Heart left ventricle (tissue), 16 donors: ENCODE measurements around the gene STK38. TPM values are rescaled to one million over a fixed set of nuclear protein-coding genes. Genes with fewer than 3 reads are reported as not detected.
A peak's percentile ranks its signal among the peaks of the same experiment; 100 is the strongest.

Experiments
- ATAC-seq, 4 donors: fragments of 200-7000 bp; cut with Tn5 transposase; one replicate each; pipeline ENCODE4 v1.9.1; 2020 to 2022; ENCODE audit warnings: moderate library complexity in 4 of 4, mild to moderate bottlenecking in 3 of 4, moderate number of reproducible peaks in 1 of 4
- DNase-seq, 5 donors: peaks; one replicate each; pipeline ENCODE4 v3.0.0-alpha.2; 2020
- H3K27ac ChIP-seq, 12 donors: fragments of 200-600 bp; sonication (generic) in 4 of 12; one replicate each; pipeline versions ENCODE4 v1.5.0 to v1.8.0; 2016 to 2022; ENCODE audit warnings: mild to moderate bottlenecking in 2 of 12
- H3K27me3 ChIP-seq, 9 donors: fragments of 200-600 bp; sonication (generic) in 2 of 9; one replicate each; pipeline versions ENCODE4 v1.5.1 to v1.8.0; 2016 to 2022; ENCODE audit warnings: mild to moderate bottlenecking in 3 of 9
- H3K36me3 ChIP-seq, 9 donors: fragments of 200-600 bp; sonication (generic) in 2 of 9; one replicate each; pipeline versions ENCODE4 v1.5.0 to v1.8.0; 2018 to 2022; ENCODE audit warnings: mild to moderate bottlenecking in 2 of 9
- H3K4me1 ChIP-seq, 12 donors: fragments of 200-600 bp; sonication (generic) in 4 of 12; one replicate each; pipeline versions ENCODE4 v1.5.0 to v1.8.0; 2016 to 2022; ENCODE audit warnings: mild to moderate bottlenecking in 3 of 12
- H3K4me3 ChIP-seq, 12 donors: fragments of 200-600 bp; sonication (generic) in 4 of 12; one replicate each; pipeline versions ENCODE4 v1.5.0 to v1.8.0; 2017 to 2022; ENCODE audit warnings: mild to moderate bottlenecking in 9 of 12, moderate library complexity in 4 of 12
- H3K9me3 ChIP-seq, 12 donors: fragments of 200-600 bp; sonication (generic) in 4 of 12; one replicate each; pipeline versions ENCODE4 v1.5.0 to v1.8.0; 2016 to 2022; ENCODE audit warnings: mild to moderate bottlenecking in 1 of 12
- CTCF ChIP-seq, 12 donors: fragments of 200-600 bp; sonication (generic) in 4 of 12; IDR thresholded peaks; one replicate each; pipeline versions ENCODE4 v1.5.0 to v1.8.0; 2018 to 2022; ENCODE audit warnings: antibody characterized with exemption in 12 of 12, mild to moderate bottlenecking in 5 of 12
- POLR2A ChIP-seq, 2 donors: fragments of 450-650 bp; IDR thresholded peaks; one replicate each; pipeline ENCODE4 v1.6.1; 2017; ENCODE audit warnings: antibody characterized with exemption in 2 of 2, mild to moderate bottlenecking in 2 of 2, moderate library complexity in 2 of 2
- WGBS, 4 donors: extraction: QIAGEN DNeasy Blood & Tissue Kit in 2 of 4; methylation state at CpG; one replicate each; pipeline versions ENCODE4 v1.1.5 to v1.1.7; 2013 to 2018; 5-methylcytosine and 5-hydroxymethylcytosine counted together
- intact Hi-C, 10 donors: fragments of 100-400 bp; cut with DNase I; formaldehyde crosslinking; loops; one replicate each; pipeline versions ENCODE4 v1.11.1 to v1.14.2; 2022
- polyA plus RNA-seq, 2 donors: library from polyadenylated mRNA; stranded (reverse); fragments of 200-250 nt; gene quantifications; one replicate each; pipeline ENCODE4 v1.2.3, GENCODE V29; 2013
- total RNA-seq, 9 donors: library from RNA; depleted of rRNA in 2 of 9; stranded (reverse); fragments of >200 nt in 2 of 9; fragmentation: NEBNext Ultra II Directional in 3 of 9; extraction: Animal tissue kit (Norgen Biotek cat#: 25700) in 3 of 9; gene quantifications; one replicate each; pipeline versions ENCODE4 v1.1.0 to v1.2.4, GENCODE V29; 2016 to 2023
- donor health status: ischemic (EF 13 %, LVEDD 7.1; RV severe dilation, severe dysfunction).
- donor health status: healthy with polysubstance abuse.
- donor health status: DM: no; HTN: yes; CAD: no.
- donor health status: DM: no; HTN: no; CAD: no.
- donor health status: ischemic (EF 25% LVEDD 6.9; RV normal size, moderate dysfunction).
- donor health status: ischemic (EF 25% LVEDD 5.7; RV mildly dilated, moderate dysfunction).
- donor health status: healthy.
- donor health status: DM: yes; HTN: yes; CAD: no.
- donor health status: ischemic (EF 35%, LVEDD 5.7; RV mildly dilated, moderate dysfunction).
- donor health status: nonischemic (EF 11% LVEDD 7.7; RV severe dilation, severe dysfunction).
- donor health status: DM: yes; HTN: yes; CAD: no.
- donor health status: PGD.
- donor health status: ischemic (EF 29% LVEDD 5.4; RV normal size, mild dysfunction).
- donor health status: nonischemic (EF 23%, LVEDD 6.1; RV moderate dilation, normal function).

STK38 gene
- total and polyA plus RNA-seq, 11 donors, result 14.3 to 32.8 (median 21.2) TPM

DNA sequence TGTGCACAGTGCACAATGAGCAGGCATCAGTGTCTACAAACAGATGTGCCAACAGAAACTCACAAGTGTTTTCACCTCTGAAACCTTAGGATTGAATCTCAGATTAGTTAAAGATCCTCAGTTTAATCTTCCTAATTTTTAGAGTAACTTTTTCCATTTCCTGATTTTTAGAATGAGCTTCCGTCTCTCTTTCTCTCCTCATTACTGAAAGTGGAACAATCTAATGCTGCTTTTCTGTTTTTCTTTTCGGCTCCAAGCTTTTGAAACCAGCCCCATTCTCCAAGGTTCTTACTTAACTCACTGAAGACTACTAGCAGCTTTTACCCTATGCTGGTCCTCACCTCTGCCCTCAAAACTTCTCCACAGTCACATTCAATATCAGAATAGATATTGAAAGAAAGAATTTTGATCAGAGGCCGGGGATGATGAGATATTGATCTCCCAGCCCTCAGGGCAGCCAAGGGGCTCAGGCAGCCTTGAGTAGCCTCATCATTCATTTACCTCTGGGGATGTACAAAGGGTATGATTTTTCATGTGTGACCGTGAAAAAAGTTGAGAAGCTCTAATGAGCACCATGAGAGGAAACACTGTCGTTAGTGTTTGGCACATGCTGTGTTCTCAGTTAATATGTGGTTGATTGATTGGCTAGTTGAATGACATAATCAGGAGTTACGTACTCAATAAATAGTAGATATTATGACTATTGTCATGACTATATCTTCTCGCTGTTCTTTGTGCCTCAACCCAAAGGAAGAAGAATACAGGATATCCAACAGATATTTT, 11.9 kb upstream of the STK38 start:
- Histone ChIP-seq H3K27ac (peak overlapping the region in 1 of 12 donors; percentile 68), H3K4me3 (no peak overlapping the region), H3K36me3 (no peaks in the 10 kb centered on the region), H3K9me3 (no peaks in the 10 kb centered on the region), H3K27me3 (no peaks in the 10 kb centered on the region), H3K4me1 (peaks cover 0 to 14% (median 0%) of the 10 kb centered on the region in 12 donors)
- intact Hi-C loops, result no loop called here
- TF ChIP-seq CTCF (IDR thresholded peaks at IDR 0.05) (no peak), POLR2A (IDR thresholded peaks at IDR 0.05) (no peak)
- no peak for ATAC-seq
- DNase-seq, result no peak
- 79 to 81% (median 80%) methylated on average over 7 of the region's 7 CpGs for WGBS, 4 donors

- DNase-seq, result no peak
- WGBS, 4 donors, result 91 to 96% (median 92%) methylated on average over 5 of the region's 5 CpGs
- ATAC-seq, result no peak
- Histone ChIP-seq H3K4me3 (no peak overlapping the region), H3K4me1 (peaks cover 0 to 14% (median 0%) of the 10 kb centered on the region in 12 donors), H3K27ac (no peak overlapping the region), H3K36me3 (no peaks in the 10 kb centered on the region), H3K9me3 (no peaks in the 10 kb centered on the region), H3K27me3 (no peaks in the 10 kb centered on the region)
- TF ChIP-seq CTCF (IDR thresholded peaks at IDR 0.05) (no peak), POLR2A (IDR thresholded peaks at IDR 0.05) (no peak)
- intact Hi-C loops, result no loop called here
Observed at GRCh38 chr6:36556281-36556680, 9.0 kb upstream of the STK38 start.

GRCh38 chr6:36555750-36556252, 8.5 kb upstream of the STK38 start:
- intact Hi-C loops, result no loop called here
- no peak for TF ChIP-seq POLR2A (IDR thresholded peaks at IDR 0.05)
- no peak for TF ChIP-seq CTCF (IDR thresholded peaks at IDR 0.05)
- Histone ChIP-seq H3K4me3 (no peak overlapping the region), H3K4me1 (peaks cover 0 to 14% (median 0%) of the 10 kb centered on the region in 12 donors), H3K27ac (no peak overlapping the region), H3K9me3 (no peaks in the 10 kb centered on the region), H3K36me3 (no peaks in the 10 kb centered on the region), H3K27me3 (no peaks in the 10 kb centered on the region)
- DNase-seq, result no peak
- WGBS, 4 donors, result 63 to 77% (median 75%) methylated on average over 1 of the region's 1 CpG
- ATAC-seq, result no peak

- ATAC-seq, result no peak
- intact Hi-C loops, result no loop called here
- DNase-seq, result no peak
- Histone ChIP-seq H3K4me3 (no peak overlapping the region), H3K27me3 (no peaks in the 10 kb centered on the region), H3K36me3 (no peaks in the 10 kb centered on the region), H3K4me1 (peaks cover 0 to 24% (median 9%) of the 10 kb centered on the region in 12 donors), H3K9me3 (no peaks in the 10 kb centered on the region), H3K27ac (no peak overlapping the region)
- 88 to 97% (median 92%) methylated on average over 1 of the region's 1 CpG for WGBS, 4 donors
- TF ChIP-seq POLR2A (IDR thresholded peaks at IDR 0.05) (no peak), CTCF (IDR thresholded peaks at IDR 0.05) (no peak)
Observed at GRCh38 chr6:36550473-36551000, 3.3 kb upstream of the STK38 start.
